ENCODE measurements around the gene PROKR1.

The PROKR1 gene

DNA sequence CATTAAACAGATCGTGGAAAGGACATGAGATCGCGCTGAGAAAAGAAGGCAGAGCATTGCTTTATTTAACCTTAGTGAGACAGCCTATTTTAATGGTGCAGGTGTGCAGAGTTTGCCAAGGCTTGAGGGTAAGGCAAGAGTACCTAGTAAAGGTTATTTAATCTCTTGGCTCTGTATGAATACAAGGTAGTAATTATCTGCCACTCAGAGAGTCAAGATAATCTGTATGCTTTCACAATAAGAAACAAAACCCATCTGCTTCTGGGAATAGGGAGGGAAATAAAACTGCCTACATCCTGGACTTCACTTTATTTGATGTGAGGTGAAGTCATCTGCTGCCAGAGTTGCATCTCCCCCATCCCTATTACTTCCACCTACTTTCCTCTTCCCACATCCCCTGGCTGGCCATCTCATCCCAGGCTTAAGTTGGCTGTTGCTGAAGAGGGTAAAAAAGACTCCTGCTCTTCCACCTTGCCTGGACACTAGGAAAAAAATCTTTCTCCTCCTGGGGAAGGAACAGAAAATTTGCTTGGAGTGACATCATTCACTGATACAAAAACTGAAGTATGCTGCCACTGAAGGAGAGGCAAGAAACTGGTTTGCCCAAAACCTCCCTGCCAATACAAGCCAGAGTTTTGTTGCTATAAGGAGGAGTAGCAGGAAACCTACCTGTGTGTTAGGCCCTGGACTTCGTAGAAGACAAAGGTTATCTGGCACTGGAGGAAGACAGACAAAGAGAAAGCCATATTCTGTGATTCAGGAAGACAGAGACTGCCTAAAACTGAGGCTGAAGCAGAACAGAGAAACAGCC lies 55.4 kb downstream of the PROKR1 start:
- Mint-ChIP-seq H3K4me1 (ENCODE audit: low read depth) (peaks cover 5% of the 10 kb centered on the region), H3K4me3 (no peak overlapping the region), H3K27me3 (peaks cover 4% of the 10 kb centered on the region), H3K27ac (no peak overlapping the region), H3K36me3 (ENCODE audit: low read depth) (no peaks in the 10 kb centered on the region), H3K9me3 (no peaks in the 10 kb centered on the region)
- no peak for DNase-seq

DNA sequence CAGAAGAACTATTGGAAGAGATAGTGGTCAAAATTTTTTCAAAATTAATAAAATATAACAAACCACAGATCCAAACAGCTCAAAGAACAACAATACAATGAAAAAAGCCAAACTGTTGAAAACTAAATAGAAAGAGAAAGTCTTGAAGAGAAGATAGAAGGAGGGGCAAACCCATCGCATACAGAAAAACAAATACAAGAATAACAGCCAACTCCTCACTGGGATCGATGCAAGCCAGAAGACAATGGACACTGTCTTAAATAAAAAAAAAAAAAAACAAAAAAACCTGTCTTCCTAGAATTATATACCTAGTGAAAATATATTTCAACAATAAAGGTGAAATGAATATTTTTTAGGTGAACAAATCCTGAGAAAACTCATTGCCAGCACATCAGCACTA lies 57.2 kb downstream of the PROKR1 start:
- Mint-ChIP-seq H3K27ac (no peak overlapping the region), H3K4me1 (ENCODE audit: low read depth) (peaks cover 5% of the 10 kb centered on the region), H3K9me3 (no peaks in the 10 kb centered on the region), H3K27me3 (no peaks in the 10 kb centered on the region), H3K36me3 (ENCODE audit: low read depth) (no peaks in the 10 kb centered on the region), H3K4me3 (no peak overlapping the region)
- no peak for DNase-seq

DNA sequence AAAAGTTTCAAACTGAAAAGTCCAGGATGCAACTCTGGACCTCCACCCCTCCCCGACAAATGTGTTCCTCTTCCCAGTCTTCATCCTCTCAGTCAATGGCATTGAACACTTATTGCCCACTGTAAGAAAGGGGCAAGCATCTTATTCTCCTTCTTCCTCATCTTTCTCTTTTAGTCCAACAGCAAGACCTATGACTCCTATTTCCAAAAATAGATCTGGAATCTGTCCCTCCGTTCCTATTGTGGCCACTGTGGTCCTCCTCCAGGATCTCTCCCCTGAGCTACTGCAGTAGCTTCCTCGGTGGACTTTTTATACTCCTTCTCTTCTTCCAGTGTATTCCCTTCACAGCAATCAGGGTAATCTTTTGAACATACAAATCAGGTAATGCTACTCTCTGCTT lies 63.3 kb downstream of the PROKR1 start:
- H3K4me1 Mint-ChIP-seq (ENCODE audit: low read depth): peaks cover 24% of the 10 kb centered on the region
- no peak overlapping the region for H3K4me3 Mint-ChIP-seq
- DNase-seq: no peak
- H3K9me3 Mint-ChIP-seq: no peaks in the 10 kb centered on the region
- no peaks in the 10 kb centered on the region for H3K27me3 Mint-ChIP-seq
- no peaks in the 10 kb centered on the region for H3K36me3 Mint-ChIP-seq (ENCODE audit: low read depth)
- H3K27ac Mint-ChIP-seq: no peak overlapping the region
